SK-N-MC (cell line): ENCODE data around the gene ZC3H12C.

Experiments used
- EZH2 ChIP-seq: fragments of 200-600 bp; sonication (generic); IDR thresholded peaks from one replicate; pipeline ENCODE4 v1.6.1; 2017; ENCODE audit warnings: antibody characterized with exemption
- FOXP2 ChIP-seq: optimal IDR thresholded peaks from 2 replicates; pipeline ENCODE3; 2011; ENCODE audit warnings: mild to moderate bottlenecking, moderate library complexity; ENCODE audit not compliant: insufficient read depth; ENCODE audit errors: extremely low read length, control extremely low read depth
- POLR2AphosphoS5 ChIP-seq: IDR thresholded peaks from 2 replicates; pipeline ENCODE4 v1.6.1; 2012; ENCODE audit warnings: mild to moderate bottlenecking, low read depth, low read length, borderline replicate concordance

DNA sequence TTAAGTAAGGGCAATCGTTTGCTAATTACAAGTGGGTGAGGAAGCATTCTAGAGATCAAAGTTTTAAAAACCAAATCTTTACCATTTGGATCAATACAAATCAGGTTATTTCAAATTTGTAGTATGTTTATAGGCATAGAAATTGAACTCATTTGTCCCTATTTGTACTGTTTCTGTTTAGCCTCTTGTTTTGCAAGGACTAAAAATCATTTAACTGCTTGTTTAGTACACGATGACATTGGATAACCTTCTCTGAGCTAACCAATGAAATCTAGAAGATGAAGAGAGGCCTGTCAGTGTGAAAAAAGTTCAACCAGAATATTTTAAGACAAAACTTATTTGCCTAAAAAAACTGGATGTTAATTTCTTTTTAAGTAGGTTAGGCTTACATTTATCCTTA lies 40.0 kb downstream of the ZC3H12C start:
- TF ChIP-seq POLR2AphosphoS5 (no peak), EZH2 (no peak), FOXP2 (no peak)
